Measurements from ENCODE around the gene COL4A6.

COL4A6 gene

DNA sequence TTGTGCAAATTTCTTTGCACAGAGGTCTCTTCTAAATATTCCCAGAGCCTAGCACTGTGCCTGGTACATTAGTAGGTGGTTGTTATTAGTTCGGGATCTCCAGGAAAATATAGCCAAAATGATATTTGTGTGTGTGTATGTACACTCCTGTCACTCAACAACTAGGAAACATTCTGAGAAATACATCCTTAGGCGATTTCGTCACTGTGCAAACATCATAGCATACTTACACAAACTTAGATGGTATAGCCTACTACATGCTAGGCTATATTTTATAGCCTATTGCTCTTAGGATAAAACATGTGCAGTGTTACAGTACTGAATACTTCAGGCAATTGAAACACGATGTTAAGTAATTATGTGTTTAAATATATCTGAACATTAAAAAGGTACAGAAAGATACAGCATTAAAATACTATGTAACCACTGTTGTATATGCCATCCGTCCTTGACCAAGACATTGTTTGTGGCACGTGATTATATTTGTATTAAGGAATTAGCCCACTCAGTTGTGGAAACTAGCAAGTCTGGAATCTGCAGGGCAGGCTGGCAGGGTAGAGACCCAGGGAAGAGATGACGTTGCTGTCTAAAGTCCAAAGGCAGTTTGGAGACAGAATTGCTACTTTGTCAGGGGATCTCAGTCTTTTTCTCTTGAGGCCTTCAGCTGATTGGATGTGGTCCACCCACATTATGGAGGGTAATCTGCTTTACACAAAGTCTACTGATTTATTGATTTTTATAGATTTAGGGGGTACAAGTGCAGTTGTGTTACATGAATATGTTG lies 106.9 kb downstream of the COL4A6 start:
- no peak for DNase-seq (ENCODE audit: low spot score)

DNA sequence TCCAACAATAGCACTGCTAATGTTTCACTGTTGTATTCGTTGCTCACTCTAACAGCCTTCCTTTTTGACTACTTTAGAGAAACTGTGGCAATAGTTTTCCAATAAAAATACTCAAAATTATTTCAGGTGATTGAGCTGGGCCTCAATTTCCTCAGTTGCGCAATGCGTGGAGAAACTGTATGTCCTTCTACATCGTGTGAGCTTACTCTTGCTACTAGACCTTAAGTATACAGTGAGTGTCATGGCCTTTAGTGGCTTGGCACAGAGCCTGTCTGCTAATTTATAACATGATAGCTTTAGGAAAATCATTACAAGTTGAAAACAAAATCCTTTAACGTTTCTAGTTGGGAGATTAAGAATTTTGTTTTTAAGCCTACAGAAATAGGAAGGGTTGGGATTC lies 114.5 kb downstream of the COL4A6 start:
- DNase-seq (ENCODE audit: low spot score) = no peak

DNA sequence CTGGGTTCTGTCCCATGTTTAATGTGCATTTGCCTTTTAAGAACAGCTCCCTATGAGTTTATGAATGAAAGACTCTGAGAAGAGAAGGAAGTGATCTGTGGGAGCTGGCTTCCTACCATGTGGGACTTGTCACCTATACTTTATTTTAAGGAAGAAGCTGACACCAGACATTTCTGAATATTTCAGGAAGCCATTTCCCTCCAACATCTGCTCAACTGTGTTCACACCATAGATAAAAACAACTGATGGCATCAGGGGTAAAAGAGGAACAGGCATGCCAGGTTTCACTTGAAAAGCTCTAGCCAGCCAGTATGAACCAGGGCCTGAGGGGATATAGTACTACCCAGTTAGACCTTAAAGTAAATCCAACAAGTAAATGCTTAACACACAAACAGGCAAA lies 116.0 kb downstream of the COL4A6 start:
- no peak for DNase-seq (ENCODE audit: low spot score)

DNA sequence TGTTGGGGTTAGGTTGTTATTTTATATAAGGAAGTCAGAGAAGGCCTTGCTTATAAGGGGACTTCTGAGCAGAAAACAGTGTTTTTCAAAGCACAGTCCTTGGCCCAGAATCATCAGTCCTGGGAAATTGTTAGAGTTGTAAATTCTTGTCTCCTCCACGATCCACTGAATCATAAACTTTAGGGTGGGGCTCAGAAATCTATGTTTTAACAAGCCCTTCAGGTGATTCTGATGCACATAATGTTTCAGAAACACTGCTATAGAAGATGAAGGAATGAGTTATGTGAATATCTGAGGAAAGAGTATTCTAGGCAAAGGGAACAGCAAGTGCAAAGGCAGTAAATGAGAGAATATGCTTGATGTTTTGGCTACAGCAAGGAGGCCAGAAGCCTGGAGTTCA lies 121.8 kb downstream of the COL4A6 start:
- no peak for DNase-seq (ENCODE audit: low spot score)

DNA sequence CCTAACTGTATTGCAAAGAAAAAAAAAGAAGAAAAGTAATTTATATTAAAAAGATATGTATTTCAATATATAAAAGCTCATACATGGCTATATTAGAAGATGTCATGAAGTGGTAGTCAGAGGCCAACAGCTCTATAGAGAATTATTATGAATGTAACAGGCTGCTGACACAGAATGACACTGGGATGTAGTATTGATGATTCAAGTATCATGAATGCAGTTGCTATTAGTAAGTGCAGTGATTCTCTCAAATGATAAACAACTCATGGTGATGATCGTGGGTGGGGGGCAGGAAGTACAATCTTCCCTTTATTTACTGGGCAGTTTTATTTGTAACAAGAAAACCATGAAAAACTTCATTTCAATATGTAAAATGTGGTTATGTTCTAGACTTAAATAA lies 124.6 kb downstream of the COL4A6 start:
- no peak for DNase-seq (ENCODE audit: low spot score)

GRCh38 chrX:108312957-108313356 lies 125.3 kb downstream of the COL4A6 start:
- no peak for DNase-seq (ENCODE audit: low spot score)

- no peak for DNase-seq (ENCODE audit: low spot score)
These were observed 126.2 kb downstream of the COL4A6 start for GRCh38 chrX:108312011-108312410.

DNA sequence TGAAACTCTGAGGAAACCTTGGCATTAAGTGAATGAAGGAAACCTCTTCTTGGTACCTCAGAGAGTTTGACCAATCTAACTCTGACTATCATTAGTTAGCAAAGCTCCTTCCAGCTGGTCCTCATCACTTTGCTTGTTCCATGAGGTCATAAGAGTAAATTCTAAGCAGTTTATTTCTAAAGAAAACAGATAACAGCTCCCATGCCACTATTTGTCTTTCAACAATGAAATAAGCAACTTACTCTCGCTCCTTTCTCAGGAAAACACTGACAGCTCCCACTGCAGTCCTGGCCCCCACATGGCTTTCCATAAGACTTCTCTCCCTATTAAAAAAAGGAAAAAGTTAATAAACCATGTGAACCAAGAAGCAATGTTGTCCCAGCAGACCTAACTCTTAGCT lies 127.7 kb downstream of the COL4A6 start:
- DNase-seq (ENCODE audit: low spot score) = no peak

GRCh38 chrX:108309144-108309543 lies 129.1 kb downstream of the COL4A6 start:
- no peak for DNase-seq (ENCODE audit: low spot score)

DNA sequence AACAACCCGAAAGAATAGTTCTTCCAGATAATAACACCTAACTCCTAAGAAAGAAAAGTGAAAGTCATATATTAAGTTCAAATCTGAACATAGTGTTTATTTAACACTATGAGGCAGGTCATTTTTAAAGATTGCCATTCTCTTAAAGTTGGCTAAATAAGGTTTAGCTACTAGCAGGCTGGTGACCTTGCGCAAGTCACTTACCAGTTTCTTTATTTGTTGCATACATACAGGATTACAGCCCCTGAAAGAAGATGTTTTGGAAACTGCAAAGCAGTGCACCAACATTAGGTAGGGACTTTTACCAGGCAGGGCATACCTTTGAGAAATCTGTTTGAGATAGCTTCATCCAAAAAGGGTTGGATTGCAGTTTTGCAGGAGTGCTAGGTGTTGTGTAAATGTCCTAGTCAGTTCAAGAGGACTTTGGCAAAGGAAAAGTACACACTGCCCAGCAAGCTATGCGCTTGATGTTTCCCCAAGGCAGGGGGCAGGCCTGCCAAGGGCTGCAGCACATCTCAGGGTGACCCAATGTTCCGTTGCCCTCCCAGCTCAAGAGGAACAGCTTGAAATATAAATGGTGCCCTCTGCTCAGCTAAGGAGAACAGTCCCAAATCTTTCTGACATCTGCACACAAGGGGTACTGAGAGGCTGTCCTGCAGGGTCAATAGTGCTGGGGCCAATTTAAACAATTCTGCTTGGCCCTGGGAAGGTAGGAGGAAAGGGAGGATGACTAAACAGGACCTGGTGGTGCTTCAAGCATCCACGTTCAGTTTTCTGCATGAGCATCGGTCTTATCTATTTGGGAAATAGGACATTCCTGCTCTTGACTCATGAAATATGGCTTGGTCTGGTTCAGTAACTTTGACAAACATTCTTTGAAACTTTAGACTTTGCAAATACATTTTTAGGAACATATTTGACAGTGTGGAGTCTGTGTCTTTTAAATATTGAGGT lies 130.8 kb downstream of the COL4A6 start:
- no peak for DNase-seq (ENCODE audit: low spot score)

DNA sequence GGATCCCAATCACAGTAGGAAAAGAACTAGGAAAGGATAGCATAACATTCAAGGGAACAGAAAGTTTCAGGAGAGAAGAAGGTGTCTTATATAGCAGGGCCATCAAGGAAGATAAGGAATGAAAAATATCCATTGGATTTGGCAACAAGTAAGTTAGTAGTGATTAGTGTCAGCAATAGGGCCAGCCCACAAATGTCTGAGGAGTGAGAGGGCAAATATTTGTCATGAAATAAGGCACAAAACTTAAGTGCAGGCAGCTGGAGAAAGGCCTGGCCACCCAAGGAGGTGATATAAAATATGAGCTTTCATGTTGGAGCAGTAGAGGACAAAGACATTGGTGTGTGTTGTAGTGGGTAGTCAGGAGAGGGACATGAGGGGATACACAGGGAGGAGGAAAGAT lies 132.1 kb downstream of the COL4A6 start:
- no peak for DNase-seq (ENCODE audit: low spot score)

DNA sequence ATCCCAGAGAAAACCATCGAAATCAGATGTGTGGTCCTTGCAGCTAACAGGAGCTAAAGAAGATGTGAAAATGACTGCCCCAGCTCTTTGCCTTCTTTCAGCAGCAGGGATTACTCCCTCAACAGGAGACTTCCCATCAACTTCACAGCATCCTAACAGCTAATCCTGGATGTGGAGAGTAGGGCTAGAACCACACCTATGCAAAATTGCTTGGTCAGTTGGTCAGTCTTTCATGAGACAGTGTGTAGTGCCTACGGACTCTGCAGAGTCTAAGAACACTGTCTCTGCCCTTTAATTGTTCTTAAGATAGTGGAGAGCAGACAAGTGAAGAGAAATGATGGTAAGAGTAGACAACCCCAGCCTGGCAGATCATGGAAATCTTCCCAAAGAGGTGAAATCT lies 133.5 kb downstream of the COL4A6 start:
- no peak for DNase-seq (ENCODE audit: low spot score)

DNA sequence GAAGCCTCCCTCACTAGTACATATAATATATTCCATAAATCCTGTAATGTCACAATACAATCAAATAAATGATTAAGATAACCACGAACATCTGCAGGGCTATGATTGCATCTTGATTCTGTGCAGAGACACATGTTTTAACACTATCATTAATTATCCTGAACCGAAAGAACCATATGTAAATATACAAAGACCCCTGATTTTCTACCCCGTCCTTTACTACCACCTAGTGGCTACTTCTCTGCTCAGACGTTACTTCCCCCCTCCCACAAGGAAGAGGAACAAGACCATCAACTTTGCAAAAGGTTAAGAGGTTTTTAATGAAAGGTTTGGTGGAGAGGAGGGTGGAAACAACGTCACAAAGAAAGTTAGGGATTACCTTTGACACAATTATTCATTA lies 134.0 kb downstream of the COL4A6 start:
- no peak for DNase-seq (ENCODE audit: low spot score)

GRCh38 chrX:108303682-108304081 lies 134.5 kb downstream of the COL4A6 start:
- no peak for DNase-seq (ENCODE audit: low spot score)

DNA sequence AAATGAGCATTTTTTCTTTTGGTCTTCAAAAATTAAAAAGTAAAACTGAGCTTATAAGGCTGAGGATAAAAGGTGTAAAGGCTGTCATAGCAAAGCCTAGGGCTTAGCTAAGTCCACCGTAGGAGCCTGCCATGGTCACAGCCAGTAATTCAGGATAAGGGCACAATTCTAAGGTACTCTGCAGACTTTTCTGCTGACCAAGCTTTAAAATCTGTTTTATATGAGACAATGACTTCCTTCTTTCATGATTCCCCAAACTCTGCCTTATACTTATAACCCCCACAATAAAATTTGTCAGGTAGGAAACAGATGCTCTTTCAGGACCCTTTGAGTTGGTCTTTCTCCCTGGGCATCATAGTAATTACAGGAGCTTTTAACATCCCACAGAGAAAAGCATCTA lies 138.5 kb downstream of the COL4A6 start:
- no peak for DNase-seq (ENCODE audit: low spot score)

DNA sequence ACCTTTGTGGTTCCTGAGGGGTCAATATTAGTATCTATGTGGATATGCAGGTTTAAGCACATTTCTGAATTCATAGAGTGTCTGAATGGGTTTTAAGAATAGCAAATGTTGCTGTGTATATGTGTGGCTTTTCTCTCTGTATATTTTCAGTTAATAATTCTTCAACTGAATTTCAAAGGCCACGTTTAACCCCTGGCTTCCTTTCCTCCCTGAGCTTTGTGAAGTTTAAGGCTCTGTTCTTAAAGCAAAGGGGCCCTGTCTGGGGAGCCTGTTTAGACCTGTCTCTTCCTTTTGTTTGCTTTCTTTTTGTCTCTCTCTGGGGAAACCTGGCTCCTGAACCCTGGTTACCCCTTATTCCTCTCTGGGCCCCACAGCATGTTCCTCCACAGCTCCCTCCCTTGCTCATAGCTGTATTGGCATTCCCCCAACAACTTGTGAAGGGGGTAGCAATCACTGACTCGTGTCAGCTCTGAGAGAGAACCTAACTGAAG lies 139.1 kb downstream of the COL4A6 start:
- DNase-seq (ENCODE audit: low spot score) = no peak

DNA sequence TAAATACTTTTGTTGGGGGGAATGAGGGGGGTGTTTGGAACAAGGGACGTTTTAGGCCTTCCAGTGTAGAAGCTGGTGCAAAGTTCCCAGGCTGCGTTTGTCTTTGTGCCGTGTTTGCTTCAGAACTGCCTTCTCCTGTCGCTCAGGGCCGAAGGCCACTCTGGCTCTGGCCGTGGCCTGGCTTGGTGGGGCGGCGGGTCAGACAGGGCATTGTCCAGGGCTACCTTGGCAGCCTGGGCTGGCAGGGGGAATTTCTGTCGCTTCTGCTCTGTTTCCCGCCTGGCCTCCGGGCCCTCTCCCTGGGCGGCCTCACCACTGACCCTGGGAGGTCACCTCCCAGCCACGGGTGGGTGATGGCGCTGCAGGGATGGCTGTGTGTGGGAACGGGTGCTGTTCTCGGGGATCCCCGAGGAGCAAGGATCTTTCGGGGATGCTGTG lies 140.0 kb downstream of the COL4A6 start:
- DNase-seq (ENCODE audit: low spot score) = no peak

DNA sequence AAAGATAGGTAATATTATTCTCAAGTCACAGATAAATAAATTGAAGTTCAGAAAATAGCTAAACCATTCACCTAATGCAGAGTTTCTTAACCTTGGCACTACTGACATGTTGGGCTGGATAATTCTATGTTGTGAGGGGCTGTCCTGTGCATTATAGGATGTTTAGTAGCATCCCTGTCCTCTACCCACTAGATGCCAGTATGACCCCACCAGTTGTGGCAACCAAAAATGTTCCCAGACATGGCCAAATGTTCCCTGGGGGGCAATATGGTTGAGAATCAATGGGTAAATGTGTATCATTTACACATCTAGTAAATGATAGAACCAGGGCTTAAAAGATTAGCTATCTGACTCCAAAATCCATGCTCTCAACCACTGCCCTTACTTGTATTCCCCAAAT lies 140.9 kb downstream of the COL4A6 start:
- no peak for DNase-seq (ENCODE audit: low spot score)

DNA sequence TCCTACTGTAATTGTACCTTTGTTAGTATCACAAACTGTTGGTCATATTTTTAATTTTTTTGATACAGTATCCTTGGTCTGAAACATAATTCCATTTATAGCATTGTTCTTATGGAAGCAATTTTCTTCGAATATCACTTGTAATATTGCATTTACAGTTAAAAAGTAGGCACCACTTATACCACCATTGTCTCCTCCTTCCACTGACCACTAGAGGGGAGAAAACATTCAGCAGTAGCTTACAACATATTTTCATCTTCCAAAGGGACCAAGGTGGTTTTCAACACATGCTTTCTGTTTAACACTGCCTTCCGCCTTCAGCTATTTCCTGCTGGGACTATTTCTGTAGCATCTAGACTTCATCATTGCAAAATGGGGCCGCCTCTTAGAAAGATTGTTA lies 146.2 kb downstream of the COL4A6 start:
- DNase-seq (ENCODE audit: low spot score) = no peak

- DNase-seq (ENCODE audit: low spot score) = no peak
These were observed 152.3 kb downstream of the COL4A6 start for GRCh38 chrX:108285918-108286317.

DNA sequence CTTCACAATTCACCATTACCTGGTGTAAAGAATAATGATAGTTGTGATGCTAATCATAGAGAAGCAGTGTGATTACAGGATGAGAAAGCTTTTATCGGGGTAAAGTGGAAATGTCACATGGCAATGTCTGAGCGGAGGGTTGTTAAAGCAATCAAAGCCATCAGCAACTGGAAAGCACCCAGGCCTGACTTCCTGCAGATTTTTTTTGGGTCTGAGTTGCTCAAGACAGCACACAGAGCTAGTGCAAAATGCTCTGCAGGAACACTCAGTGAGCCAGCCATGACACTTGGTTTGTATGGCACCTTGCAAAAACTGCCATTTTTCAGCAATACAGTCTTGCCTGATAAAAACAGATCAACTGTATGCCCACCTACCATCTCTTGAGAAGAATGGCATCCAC lies 152.9 kb downstream of the COL4A6 start:
- DNase-seq (ENCODE audit: low spot score) = no peak

GRCh38 chrX:108275732-108276131 lies 162.5 kb downstream of the COL4A6 start:
- no peak for DNase-seq (ENCODE audit: low spot score)

DNA sequence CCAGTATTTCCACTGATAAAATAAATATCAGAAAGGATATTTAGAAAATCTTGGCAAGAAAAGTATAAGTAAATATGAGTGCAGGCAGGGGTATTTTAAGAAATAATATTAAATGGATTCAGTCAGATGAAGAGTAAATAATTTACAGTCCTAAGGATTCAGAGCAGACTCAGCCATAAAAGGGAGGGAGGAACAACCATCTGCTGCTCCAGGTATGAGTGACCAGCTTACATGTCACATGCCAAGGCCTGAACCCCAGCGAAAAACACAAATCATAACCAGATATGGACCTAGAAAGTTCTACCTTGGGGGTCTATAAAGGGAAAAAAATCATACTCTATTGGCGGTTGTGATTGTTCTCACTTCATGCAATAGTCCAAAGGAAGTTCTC lies 166.8 kb downstream of the COL4A6 start:
- no peak for DNase-seq (ENCODE audit: low spot score)

Data from HuH-7.5 (cell line).